Activated CD4-positive, CD25-positive, alpha-beta regulatory T cell treated with anti-CD3 and anti-CD28 coated beads, Interleukin-2, amount 50 U/mL, for 16 hours (primary cell): ENCODE measurements around the gene DNAAF5.
"Not testable (repeated sequence)": the region's sequence is repeated elsewhere in the genome, so short reads cannot be mapped to it uniquely, and the experiment has no call there.

Source experiments
- DNase-seq: peaks from one replicate; pipeline ENCODE4 v3.0.0-alpha.2; 2020; ENCODE audit warnings: low read depth, low spot score

The DNAAF5 gene

DNA sequence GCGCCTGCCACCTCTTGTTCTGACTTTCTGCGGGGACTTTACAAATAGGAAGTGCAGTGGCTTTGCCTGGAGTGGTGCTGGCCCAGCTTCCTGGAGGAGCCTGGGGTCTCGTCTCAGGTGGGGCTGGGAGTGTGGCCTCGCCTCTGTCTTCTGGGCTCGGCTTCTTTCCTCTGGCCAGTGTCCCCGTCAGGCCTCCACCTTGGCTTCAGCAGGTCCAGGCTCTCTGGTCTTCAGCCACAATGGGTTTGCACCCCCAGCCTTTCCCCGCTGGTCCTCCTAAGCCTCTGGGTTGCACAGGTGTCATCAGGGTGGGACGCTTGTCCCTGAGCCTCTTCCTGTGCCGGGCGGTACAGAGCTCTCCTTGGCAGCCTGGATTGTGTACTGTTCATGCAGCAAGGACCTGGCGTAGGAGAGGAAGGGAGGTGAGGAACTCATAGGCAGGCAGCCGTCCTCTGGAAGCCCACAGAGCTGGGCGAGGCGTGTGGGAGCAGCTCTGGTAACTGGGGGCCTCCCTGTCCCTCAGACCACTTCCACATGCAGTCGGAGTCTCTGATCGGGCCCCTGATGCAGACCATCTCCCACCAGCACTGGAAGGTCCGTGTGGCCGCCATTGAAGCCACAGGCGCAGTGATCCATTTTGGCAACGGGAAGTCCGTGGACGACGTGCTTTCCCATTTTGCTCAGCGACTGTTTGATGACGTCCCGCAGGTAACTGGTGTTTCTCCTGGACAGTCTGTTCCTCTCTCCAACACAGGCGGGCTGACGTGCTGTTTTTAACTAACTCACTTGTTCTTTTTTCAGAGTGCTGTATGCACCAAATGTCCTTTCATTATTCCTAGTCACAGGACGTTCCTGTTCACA is 2.9 kb downstream of the DNAAF5 start:
- DNase-seq, result no peak

DNA sequence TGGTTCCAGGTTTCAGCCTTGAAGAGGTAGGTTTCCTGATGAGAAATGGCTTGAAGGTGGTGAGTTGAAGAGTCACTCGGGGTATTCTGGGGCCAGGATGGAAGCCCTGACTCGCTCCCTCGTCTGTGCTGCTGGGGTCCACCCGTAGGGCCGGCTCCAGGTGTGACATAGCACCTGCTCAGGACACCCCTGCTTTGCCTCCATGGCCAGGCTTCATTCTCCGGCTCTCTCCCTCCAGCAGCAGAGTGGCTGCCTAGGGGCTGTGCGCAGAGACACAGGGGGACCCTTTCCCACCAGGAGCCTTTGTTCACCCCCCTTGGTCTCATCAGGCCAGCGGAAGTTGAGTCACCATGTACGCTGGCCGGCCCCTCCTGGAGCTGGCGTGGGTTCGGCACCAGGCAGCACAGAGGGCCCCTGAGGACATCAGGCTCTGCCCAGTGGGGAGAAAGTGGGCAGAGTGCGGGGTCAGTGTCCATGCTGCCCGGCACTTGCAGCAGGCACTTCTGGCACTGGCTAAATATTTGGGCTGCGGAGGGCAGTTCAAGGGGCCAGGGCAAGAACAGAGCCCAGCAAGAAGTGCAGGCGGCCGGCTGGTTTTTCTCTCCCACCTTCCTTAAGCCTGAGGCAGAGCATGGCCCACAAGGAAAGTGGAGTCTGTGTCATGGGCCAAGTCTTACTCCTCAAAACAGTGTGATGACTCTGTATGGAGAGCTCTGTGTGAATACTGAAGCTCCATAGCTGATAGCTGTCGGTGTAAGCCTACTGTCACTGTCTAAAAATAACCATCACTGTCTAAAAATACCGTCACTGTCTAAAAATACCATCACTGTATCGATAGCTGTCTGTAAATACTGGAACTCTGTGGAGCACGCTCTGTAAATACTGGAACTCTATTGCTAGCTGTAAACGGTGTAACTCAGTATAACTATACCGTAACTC is 4.3 kb downstream of the DNAAF5 start:
- DNase-seq, result no peak

DNA sequence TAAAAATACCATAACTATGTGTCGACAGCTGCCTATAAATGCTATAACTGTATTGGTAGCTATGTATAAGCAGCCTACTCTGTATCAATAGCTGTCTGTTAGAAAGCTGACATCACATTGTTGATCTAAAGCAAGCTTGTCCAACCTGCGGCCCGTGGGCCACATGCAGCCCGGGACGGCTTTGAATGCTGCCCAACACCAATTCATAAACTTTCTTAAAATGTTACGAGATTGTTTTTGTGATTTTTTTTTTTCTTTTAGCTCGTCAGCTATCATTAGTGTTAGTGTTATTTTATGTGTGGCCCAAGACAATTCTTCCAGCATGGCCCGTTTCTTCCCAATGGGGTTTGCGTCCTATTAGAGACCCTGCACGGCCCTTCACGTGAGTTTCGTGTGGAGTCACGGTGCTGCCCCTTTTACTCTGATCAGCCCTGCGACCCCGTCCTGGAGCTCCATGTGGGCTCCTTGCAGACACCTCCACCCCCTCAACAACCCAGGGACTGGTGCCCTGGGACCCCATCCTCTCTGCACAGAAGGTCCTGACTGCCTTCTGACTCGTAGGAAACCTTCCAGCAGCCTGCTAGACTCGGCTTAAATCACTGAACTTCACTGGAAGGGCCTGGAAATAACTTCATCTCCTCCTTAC is 5.1 kb downstream of the DNAAF5 start:
- DNase-seq, result no peak

DNA sequence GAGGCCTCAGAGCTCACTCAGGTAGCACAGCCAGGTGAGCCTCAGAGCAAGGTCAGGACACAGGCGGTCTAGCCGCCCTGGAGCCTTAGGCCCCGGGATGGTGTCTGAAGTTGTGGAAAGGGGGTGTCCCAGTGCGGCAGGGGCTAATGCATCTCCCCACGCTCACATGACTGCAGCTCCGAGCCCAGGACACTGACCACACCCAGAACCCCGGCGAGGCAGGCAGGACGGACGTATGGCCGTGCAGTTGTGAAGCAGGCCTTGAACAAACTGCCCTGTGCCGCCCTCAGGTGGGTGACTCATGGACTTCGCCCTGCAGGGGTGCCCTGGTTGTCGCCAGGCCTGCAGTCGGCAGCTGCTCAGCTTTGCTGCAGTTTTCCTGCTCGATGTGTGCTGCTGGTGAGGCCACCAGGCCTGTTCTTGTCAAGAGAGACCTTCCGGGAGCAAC is 5.6 kb downstream of the DNAAF5 start:
- DNase-seq, result no peak

DNA sequence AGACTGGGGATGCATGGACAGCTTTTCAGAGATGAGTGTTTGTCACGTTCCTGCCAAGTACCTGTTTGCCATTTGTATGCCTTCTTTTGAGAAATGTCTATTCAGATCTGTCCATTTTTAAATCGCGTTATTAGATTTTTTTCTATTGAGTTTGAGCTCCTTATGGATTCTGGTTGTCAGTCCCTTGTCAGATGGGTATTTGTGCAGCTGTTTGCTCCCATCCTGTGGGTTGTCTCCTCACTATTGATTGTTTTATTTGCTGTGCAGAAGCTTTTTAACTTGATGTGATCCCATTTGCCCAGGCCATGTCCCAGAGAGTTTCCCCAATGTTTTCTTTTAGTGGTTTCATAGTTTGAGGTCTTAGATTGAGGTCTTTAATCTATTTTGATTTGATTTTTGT is 6.1 kb downstream of the DNAAF5 start:
- no peak for DNase-seq

DNA sequence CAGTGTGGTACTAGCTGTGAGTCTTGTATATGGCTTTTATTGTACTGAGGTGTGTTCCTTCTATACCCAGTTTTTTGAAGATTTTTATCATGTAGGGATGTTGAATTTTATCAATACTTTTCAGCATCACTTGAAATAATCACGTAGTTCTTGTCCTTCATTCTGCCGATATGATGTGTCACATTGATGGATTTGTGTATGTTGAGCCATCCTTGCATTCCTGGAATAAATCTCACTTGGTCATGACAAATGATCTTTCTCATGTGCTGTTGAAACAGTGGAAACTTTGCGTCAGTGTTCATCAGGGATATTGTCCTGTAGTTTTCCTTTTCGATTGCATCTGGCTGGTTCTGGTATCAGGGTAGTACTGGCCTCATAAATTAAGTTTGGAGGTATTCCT is 7.7 kb downstream of the DNAAF5 start:
- no peak for DNase-seq

DNA sequence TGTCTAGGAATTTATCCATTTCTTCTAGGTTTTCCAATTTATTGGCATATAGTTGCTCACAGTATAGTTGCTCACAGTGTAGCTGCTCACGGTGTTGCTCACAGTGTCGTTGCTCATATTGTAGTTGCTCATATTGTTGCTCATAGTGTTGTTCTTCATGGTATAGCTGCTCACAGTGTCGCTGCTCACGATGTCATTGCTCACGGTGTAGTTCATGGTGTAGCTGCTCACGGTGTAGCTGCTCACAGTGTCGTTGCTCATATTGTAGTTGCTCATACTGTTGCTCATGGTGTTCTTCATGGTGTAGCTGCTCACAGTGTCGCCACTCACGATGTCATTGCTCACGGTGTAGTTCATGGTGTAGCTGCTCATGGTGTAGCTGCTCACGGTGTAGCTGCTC is 8.3 kb downstream of the DNAAF5 start:
- DNase-seq, result no peak

DNA sequence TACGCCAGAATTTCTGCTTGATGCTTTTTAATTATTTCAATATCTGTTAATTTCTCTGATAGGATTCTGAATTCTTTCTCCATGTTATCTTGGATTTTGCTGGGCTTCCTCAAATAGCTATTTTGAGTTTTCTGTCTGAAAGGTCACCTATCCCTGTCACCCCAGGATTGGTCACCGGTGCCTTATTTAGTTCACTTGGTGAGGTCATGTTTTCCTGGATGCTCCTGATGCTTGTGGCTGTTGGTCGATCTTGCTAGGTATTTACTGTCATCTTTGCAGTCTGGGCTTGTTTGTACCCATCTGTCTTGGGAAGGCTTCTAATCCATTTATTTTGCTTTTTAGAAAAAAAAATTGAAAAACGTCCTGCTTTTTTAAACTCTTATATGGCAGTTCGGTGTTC is 11.7 kb downstream of the DNAAF5 start:
- DNase-seq, result no peak

DNA sequence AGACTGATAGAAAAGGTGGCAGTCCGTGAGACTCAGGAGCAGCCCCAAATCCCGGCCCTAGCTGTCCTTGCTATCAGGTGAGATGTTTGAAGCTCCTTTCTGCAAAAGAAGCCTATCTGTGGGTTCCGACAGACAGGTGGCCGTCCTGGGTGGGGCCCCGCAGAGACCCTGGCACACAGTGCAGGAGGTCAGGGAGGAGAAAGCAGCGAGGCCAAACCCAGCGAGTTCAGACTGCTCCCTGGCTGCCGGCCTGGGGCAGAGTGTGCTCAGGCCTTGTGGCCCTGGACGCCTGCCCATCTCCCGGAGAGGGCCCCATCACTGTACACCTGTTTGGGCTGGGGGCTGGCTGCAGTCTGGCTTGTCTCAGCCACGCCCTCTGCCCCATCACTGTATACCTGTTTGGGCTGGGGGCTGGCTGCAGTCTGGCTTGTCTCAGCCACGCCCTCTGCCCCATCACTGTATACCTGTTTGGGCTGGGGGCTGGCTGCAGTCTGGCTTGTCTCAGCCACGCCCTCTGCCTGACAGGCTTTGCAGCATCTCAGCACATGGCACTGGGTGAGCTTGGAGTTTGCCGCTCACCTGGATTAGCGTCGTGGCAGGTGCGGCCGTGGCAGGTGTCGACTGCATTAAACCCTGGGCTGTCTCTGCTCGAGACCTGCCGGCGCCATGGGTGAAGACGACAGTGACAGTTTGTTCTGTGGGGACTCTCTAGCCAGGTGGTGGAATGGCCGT is 12.4 kb downstream of the DNAAF5 start:
- DNase-seq, result no peak

DNA sequence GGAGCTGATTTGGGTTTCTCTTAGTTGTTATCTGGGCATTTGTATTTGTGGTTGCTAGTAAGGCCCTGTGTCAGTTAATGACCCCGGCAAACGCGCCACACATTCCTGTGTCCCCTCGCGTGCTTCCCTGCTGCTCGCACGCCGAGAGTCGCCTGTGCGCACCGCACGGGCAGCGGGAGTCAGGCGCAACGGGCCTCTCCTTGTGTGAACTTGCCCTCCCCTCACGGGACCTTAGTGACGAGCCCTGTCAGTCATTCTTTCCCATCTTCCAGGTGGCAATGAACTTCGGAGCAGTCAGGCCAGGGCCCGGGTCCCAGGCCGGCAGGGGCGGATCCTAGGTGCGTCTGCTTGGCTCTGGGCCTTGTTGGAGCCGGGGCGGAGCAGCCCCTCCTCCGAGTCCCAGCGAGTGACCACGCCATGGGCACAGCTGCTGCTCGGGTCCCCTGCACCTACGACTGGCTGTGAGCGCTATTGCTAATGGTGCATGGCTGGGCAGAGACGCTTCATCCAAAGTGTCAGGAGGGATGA is 13.0 kb downstream of the DNAAF5 start:
- no peak for DNase-seq

DNA sequence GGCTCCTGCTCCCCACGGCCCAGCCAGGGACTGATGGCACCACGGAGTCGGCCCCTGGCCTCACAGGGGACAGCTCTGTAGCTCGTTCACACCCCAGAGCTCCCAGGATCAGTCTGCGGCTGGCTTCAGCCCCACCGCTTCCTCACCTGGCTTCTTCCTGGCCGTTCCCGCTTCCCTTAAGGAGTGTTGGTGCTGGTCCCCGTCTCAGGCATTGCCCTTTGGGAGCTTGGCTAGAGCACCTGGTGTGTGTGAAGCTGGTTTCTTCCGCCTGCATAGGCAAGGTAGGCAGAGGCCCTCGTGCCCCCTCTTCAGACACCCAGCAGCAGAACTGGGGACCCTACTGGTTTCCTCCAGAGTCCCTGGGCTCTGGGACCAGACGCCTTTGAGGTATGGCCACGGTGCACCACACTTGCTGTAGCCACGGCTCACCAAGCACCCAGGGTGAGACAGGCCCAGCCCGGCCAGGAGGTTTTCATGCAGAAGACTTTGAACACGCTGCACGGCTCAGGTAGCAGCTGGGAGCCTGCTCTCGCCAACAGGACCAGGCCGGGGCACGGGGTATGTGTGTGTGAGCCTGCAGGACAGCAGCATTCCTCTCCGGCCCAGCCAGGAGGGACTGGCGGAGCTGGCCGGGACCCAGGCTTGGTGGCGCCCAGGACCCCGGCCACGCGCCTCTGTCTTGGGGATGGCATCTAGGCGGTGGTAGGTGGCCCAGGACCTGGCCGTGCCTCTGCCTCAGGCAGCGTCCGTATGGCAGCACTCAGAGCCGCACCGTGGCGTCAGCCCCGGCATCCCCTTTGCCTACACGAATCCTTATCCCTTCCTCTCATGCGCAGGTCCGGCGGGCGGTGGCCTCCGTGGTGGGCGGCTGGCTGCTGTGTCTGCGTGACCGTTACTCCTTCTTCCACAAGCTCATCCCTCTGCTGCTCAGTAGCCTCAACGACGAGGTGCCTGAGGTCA is 13.8 kb downstream of the DNAAF5 start:
- no peak for DNase-seq

DNA sequence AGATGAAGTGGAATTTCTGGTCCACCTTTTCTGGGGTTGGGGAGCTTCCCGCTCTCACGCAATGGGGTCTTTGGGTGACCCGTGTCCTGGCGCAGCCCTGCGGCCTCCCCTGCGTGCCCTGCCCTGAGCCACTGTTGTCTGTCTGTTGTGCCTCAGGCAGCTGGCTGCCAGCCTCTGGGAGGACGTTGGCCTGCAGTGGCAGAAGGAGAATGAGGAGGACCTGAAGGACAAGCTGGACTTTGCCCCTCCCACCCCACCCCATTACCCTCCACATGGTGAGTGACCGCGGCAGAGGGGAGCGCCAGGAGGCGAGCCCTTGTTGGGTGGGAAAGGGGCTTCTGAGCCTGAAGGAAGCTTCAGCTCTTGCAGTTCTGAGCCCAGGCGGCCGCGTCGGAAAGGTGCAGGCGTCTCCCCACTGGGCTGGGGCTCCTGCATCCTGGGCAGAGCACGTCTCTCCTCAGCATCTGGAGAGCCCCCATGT is 14.7 kb downstream of the DNAAF5 start:
- DNase-seq, result no peak

DNA sequence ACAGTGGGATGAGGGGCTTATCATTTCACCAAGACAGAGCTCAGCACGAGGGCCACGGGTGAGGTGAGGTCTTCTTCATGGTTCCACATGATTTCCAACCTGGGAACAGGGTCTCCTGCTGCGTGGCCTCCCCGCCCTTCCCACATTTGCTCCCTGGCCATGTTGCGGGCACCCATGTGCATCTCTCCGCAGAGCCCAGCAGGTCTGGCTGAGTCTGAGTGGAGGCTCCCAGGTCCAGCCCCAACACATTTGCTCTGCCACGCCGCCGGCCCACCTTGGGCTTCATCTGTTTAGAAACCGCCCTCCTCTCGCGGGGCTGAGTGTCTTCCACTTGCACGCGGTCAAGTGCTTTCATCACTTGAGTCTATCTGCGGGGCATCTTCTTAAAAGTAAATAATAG is 15.4 kb downstream of the DNAAF5 start:
- no peak for DNase-seq

DNA sequence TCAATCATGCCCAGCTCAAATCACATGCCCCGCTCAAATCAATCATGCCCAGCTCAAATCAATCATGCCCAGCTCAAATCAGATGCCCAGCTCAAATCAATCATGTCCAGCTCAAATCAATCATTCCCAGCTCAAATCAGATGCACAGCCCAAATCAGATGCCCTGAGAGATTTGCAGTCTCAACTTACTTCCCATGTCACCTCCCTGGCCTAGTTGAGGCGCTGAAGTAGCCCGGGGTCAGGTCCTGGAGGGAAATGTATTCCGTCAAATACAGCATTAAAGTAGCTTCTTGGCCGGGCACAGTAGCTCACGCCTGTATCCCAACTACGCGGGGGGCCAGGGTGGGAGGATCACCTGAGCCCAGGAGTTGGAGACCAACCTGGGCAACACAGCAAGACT is 16.3 kb downstream of the DNAAF5 start:
- no peak for DNase-seq

DNA sequence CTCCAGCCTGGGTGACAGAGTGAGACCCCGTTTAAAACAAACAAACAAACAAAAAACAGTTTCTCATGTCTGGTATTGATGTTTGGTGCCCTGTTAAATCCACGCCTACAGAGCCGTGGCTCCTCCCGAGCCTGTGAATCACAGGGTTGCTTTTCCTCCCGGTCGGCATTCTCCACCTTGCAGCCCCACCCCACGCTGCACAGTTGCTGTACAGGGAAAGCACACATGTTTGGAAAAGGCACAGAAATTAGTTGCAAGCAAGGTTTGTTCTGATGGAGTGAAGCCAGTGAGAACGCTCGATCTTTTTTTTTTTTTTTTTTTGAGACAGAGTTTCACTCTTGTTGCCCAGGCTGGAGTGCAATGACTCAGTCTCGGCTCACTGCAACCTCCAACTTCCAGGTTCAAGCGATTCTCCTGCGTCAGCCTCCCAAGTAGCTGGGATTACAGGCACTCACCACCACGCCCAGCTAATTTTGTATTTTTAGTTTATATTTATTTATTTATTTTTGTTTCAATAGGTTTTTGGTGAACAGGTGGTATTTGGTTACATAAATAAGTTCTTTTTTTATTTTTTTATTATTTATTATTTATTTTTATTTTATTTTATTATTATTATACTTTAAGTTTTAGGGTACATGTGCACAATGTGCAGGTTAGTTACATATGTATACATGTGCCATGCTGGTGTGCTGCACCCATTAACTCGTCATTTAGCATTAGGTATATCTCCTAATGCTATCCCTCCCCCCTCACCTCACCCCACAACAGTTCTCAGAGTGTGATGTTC is 17.0 kb downstream of the DNAAF5 start:
- DNase-seq, result not testable (repeated sequence)

DNA sequence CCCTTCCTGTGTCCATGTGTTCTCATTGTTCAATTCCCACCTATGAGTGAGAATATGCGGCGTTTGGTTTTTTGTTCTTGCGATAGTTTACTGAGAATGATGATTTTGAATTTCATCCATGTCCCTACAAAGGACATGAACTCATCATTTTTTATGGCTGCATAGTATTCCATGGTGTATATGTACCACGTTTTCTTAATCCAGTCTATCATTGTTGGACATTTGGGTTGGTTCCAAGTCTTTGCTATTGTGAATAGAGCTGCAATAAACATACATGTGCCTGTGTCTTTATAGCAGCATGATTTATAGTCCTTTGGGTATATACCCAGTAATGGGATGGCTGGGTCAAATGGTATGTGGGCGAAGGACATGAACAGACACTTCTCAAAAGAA is 17.6 kb downstream of the DNAAF5 start:
- not testable (repeated sequence) for DNase-seq

DNA sequence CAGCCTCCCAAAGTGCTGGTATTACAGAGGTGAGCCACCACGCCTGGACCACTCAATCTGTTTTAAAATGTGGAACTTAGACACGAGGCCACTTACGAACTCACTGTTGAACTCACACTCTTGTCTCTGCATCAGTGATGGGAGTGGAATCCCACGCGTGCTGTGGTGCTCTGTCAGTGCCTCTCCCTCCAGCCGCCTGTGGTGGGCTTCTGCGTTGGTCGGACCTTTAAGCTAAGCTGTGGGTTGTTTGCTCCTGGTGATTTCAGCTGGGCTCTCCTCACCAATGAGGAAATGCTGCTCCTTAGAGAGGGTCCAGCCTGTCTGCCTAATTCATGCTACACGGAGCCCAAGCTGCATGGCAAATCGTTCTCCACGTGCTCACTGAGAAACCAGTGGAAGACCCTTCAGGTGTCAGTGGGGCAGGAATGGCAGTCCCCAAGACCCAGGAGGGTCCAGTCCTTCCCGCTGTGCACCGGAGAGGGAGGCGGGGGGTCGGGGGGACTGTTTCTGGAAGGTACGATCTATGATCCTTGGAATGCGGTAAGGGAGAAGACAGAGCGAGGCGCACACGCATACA is 18.4 kb downstream of the DNAAF5 start:
- DNase-seq, result no peak

DNA sequence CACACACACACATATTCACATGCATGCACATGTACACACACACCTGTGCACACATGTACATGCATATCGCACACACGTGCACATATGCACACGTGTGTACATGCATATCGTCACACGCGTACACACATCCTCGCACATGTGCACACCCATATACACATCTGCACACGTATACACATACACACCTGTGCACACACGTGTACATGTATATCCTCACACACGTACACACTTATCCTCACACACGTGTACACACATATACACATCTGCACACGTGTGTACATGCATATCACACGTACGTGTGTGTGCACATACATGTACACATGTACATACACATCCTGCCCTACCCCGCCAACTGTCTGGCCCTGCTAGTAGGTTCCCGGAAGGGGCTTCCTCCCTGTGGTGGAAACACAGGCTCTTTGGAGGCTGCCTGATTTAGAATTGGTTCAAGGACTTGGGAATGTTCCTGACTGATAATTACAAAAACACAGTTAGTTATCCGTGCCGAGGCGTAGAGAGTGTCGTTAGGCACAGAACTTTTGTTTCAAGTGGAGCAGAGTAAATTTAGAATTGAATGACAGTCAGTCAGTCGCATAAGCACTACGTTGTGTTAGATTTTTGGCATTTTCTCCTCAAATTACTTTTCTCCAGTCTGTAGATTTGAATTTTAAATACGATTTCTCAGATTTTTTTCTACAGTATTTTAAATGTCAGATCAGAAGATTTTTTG is 19.1 kb downstream of the DNAAF5 start:
- no peak for DNase-seq
